A549 (cell line): ENCODE measurements around the gene SPSB4.

Experiments used
- CEBPB ChIP-seq, 2 experiments: fragments of >200 bp in 1 of 2; sonication (Bioruptor Twin) in 1 of 2; formaldehyde crosslinking in 1 of 2; IDR thresholded peaks; 2 replicates each; pipeline ENCODE4 v1.6.1; 2012 to 2016
- CHD4 ChIP-seq: fragments of 200-600 bp; sonication (generic); IDR thresholded peaks from 2 replicates; pipeline ENCODE4 v1.6.1; 2016; ENCODE audit warnings: antibody characterized with exemption, mild to moderate bottlenecking, borderline replicate concordance
- EP300 ChIP-seq, 2 experiments: fragments of >200 bp; sonication (Bioruptor Twin); formaldehyde crosslinking; IDR thresholded peaks; 2 replicates in 1 of 2; 3 replicates in 1 of 2; pipeline ENCODE4 v1.6.1; 2016 to 2017
- GATA3 ChIP-seq: IDR thresholded peaks from 2 replicates; pipeline ENCODE4 v1.6.1; 2012; ENCODE audit warnings: borderline replicate concordance
- MAZ ChIP-seq: fragments of 150-350 bp; IDR thresholded peaks from 2 replicates; pipeline ENCODE4 v1.6.1; 2014; ENCODE audit warnings: antibody characterized with exemption, low read depth, low read length, borderline replicate concordance
- POLR2A ChIP-seq: IDR thresholded peaks from 2 replicates; pipeline ENCODE4 v1.6.1; 2012; ENCODE audit warnings: mild to moderate bottlenecking, low read length
- RAD21 ChIP-seq, 2 experiments: fragments of >200 bp in 1 of 2; sonication (Bioruptor Twin) in 1 of 2; formaldehyde crosslinking in 1 of 2; IDR thresholded peaks in 1 of 2; conservative IDR thresholded peaks in 1 of 2; 2 replicates in 1 of 2; 3 replicates in 1 of 2; pipeline ENCODE4 v1.6.1; 2012 to 2018; ENCODE audit warnings: inconsistent platforms in 1 of 2
- SMC3 ChIP-seq: fragments of >200 bp; sonication (Bioruptor Twin); formaldehyde crosslinking; IDR thresholded peaks from 3 replicates; pipeline ENCODE4 v1.6.1; 2018; ENCODE audit warnings: inconsistent platforms
- TF ChIP-seq, protein P1 (sequence below): fragments of 200-600 bp; sonication (generic); IDR thresholded peaks from 2 replicates; pipeline ENCODE4 v1.6.1; 2016; ENCODE audit warnings: antibody characterized with exemption, mild to moderate bottlenecking, moderate library complexity

- TF ChIP-seq GATA3 (no peak), SMC3 (no peak), RAD21 (conservative IDR thresholded peaks at IDR 0.05 in 1 of 2, IDR thresholded peaks at IDR 0.05 in 1 of 2) (no peak), EP300 (IDR thresholded peaks at IDR 0.05) (no peak), CHD4 (no peak), MAZ (no peak), CEBPB (IDR thresholded peaks at IDR 0.05) (no peak), POLR2A (no peak)
- TF ChIP-seq, protein P1, sequence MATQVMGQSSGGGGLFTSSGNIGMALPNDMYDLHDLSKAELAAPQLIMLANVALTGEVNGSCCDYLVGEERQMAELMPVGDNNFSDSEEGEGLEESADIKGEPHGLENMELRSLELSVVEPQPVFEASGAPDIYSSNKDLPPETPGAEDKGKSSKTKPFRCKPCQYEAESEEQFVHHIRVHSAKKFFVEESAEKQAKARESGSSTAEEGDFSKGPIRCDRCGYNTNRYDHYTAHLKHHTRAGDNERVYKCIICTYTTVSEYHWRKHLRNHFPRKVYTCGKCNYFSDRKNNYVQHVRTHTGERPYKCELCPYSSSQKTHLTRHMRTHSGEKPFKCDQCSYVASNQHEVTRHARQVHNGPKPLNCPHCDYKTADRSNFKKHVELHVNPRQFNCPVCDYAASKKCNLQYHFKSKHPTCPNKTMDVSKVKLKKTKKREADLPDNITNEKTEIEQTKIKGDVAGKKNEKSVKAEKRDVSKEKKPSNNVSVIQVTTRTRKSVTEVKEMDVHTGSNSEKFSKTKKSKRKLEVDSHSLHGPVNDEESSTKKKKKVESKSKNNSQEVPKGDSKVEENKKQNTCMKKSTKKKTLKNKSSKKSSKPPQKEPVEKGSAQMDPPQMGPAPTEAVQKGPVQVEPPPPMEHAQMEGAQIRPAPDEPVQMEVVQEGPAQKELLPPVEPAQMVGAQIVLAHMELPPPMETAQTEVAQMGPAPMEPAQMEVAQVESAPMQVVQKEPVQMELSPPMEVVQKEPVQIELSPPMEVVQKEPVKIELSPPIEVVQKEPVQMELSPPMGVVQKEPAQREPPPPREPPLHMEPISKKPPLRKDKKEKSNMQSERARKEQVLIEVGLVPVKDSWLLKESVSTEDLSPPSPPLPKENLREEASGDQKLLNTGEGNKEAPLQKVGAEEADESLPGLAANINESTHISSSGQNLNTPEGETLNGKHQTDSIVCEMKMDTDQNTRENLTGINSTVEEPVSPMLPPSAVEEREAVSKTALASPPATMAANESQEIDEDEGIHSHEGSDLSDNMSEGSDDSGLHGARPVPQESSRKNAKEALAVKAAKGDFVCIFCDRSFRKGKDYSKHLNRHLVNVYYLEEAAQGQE = no peak
These were observed 52.4 kb downstream of the SPSB4 start for GRCh38 chr3:141103503-141103902.
